Tibial nerve (tissue), 4 donors: Measurements from ENCODE around the gene SPANXN1.
"Not testable (repeated sequence)": the region's sequence is repeated elsewhere in the genome, so short reads cannot be mapped to it uniquely, and the experiment has no call there.

Experiments
- EP300 ChIP-seq, 2 donors: sonication (generic); formaldehyde crosslinking; IDR thresholded peaks; one replicate each; pipeline ENCODE4 v1.6.1; 2017; ENCODE audit warnings: antibody characterized with exemption in 2 of 2, mild to moderate bottlenecking in 1 of 2
- POLR2A ChIP-seq, 2 donors: fragments of 450-650 bp; IDR thresholded peaks; one replicate each; pipeline ENCODE4 v1.6.1; 2017; ENCODE audit warnings: antibody characterized with exemption in 2 of 2, mild to moderate bottlenecking in 2 of 2, moderate library complexity in 2 of 2
- TF ChIP-seq, protein P1 (sequence below), 5 experiments: fragments of 200-600 bp in 3 of 5; fragments of 450-650 bp in 2 of 5; sonication (generic) in 3 of 5; IDR thresholded peaks; one replicate each; pipeline ENCODE4 v1.5.1; 2016 to 2019; ENCODE audit warnings: antibody characterized with exemption in 5 of 5, mild to moderate bottlenecking in 3 of 5, moderate library complexity in 2 of 5

DNA sequence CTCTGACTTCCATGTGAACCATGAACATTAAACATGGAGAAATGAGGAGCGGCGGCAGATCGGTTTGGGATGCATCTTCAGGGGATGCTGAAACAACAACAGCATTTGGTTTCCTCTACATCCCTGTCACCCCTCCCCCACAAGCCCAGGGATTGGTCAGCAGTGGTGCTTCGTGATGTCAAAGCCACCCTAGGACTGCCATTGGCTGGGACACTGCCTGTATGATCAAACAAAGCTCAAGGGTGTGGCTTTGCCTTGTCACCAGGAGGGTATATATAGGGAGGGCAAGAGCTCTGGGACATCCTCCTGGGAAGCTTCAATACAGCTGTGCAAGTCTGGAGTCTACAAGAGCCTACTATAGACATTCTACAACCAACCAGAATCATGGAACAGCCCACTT lies at the start of gene SPANXN1:
- TF ChIP-seq, protein P1, sequence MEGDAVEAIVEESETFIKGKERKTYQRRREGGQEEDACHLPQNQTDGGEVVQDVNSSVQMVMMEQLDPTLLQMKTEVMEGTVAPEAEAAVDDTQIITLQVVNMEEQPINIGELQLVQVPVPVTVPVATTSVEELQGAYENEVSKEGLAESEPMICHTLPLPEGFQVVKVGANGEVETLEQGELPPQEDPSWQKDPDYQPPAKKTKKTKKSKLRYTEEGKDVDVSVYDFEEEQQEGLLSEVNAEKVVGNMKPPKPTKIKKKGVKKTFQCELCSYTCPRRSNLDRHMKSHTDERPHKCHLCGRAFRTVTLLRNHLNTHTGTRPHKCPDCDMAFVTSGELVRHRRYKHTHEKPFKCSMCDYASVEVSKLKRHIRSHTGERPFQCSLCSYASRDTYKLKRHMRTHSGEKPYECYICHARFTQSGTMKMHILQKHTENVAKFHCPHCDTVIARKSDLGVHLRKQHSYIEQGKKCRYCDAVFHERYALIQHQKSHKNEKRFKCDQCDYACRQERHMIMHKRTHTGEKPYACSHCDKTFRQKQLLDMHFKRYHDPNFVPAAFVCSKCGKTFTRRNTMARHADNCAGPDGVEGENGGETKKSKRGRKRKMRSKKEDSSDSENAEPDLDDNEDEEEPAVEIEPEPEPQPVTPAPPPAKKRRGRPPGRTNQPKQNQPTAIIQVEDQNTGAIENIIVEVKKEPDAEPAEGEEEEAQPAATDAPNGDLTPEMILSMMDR (IDR thresholded peaks at IDR 0.05): not testable (repeated sequence)
- TF ChIP-seq EP300, POLR2A (IDR thresholded peaks at IDR 0.05): not testable (repeated sequence)
